ENCODE measurements around the gene SLC28A1. TPM values are rescaled to one million over a fixed set of nuclear protein-coding genes. Genes with fewer than 3 reads are reported as not detected.

The SLC28A1 gene
- total RNA-seq, 1 donor from 2014 or later: not detected

- no peak for TF ChIP-seq CTCF (conservative IDR thresholded peaks at IDR 0.05)
- H3K9me3 Mint-ChIP-seq: no peaks in the 10 kb centered on the region
- no peaks in the 10 kb centered on the region for H3K36me3 Mint-ChIP-seq (ENCODE audit: low read depth)
- H3K27ac Mint-ChIP-seq (ENCODE audit: unreplicated experiment): no peak overlapping the region
- no peak overlapping the region for H3K4me3 Mint-ChIP-seq
- no peaks in the 10 kb centered on the region for H3K27me3 Mint-ChIP-seq (ENCODE audit: low read depth)
- no peak for DNase-seq (ENCODE audit: low read depth, low spot score)
- peaks cover 7% of the 10 kb centered on the region for H3K4me1 Mint-ChIP-seq
These were observed 20.8 kb downstream of the SLC28A1 start for GRCh38 chr15:84905016-84905916.

DNA sequence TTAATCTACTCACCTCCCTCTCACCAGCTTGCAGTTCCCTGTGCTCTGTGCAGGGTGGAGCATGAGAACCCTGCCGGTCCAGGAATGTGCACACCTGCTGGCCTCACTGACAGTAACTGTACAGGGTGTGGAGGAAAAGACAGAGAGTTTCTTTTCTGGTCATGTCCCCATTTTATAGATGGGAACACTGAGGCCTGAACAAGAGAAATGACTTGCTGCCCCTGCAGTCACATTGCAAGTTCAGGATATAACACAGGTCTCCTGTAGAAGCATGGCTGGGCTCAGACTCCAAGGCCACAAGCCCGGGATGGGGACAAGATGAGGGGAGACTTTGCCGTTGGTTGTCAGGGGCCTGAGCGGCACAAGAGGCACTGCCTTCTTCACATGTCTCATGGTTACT is 23.3 kb downstream of the SLC28A1 start:
- no peak for TF ChIP-seq CTCF (conservative IDR thresholded peaks at IDR 0.05)
- Mint-ChIP-seq H3K27me3 (ENCODE audit: low read depth) (no peaks in the 10 kb centered on the region), H3K4me3 (no peak overlapping the region), H3K27ac (ENCODE audit: unreplicated experiment) (no peak overlapping the region), H3K9me3 (no peaks in the 10 kb centered on the region), H3K36me3 (ENCODE audit: low read depth) (no peaks in the 10 kb centered on the region), H3K4me1 (peaks cover 12% of the 10 kb centered on the region)
- DNase-seq (ENCODE audit: low read depth, low spot score): no peak

- Mint-ChIP-seq H3K27ac (ENCODE audit: unreplicated experiment) (no peak overlapping the region), H3K4me1 (peaks cover 12% of the 10 kb centered on the region), H3K27me3 (ENCODE audit: low read depth) (no peaks in the 10 kb centered on the region), H3K36me3 (ENCODE audit: low read depth) (no peaks in the 10 kb centered on the region), H3K9me3 (no peaks in the 10 kb centered on the region), H3K4me3 (no peak overlapping the region)
- no peak for DNase-seq (ENCODE audit: low read depth, low spot score)
- no peak for TF ChIP-seq CTCF (conservative IDR thresholded peaks at IDR 0.05)
These were observed 24.1 kb downstream of the SLC28A1 start for GRCh38 chr15:84908564-84908963.

DNA sequence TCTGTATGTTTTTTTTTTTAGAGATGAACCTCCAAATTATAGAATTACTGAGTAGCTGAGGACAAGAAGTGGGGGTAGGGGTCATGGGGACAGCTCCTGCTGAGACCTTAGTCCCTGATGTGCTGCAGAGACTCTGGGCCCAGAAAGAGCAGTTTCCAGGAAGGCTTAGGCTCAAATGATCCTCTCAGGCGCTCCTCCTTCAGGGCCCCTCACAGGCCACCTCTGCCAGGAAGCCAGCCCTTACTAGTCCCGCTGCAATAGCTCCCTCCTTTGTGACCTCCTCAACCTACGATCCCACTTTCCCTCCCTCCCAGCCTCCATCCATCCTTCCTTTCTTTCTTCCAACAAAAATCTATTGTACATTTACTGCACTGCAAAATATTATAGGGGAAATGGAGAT is 24.6 kb downstream of the SLC28A1 start:
- Mint-ChIP-seq H3K9me3 (no peaks in the 10 kb centered on the region), H3K27me3 (ENCODE audit: low read depth) (no peaks in the 10 kb centered on the region), H3K4me3 (no peak overlapping the region), H3K4me1 (peaks cover 12% of the 10 kb centered on the region), H3K36me3 (ENCODE audit: low read depth) (no peaks in the 10 kb centered on the region), H3K27ac (ENCODE audit: unreplicated experiment) (peak overlapping the region; percentile 46)
- TF ChIP-seq CTCF (conservative IDR thresholded peaks at IDR 0.05): no peak
- DNase-seq (ENCODE audit: low read depth, low spot score): no peak

GRCh38 chr15:84909782-84910181 is 25.3 kb downstream of the SLC28A1 start:
- H3K4me1 Mint-ChIP-seq: peaks cover 12% of the 10 kb centered on the region
- H3K27me3 Mint-ChIP-seq (ENCODE audit: low read depth): peaks cover under 1% of the 10 kb centered on the region
- no peak overlapping the region for H3K27ac Mint-ChIP-seq (ENCODE audit: unreplicated experiment)
- H3K4me3 Mint-ChIP-seq: no peak overlapping the region
- TF ChIP-seq CTCF (conservative IDR thresholded peaks at IDR 0.05): no peak
- H3K36me3 Mint-ChIP-seq (ENCODE audit: low read depth): no peaks in the 10 kb centered on the region
- DNase-seq (ENCODE audit: low read depth, low spot score): no peak
- H3K9me3 Mint-ChIP-seq: no peaks in the 10 kb centered on the region

Data from neural crest cell (in vitro differentiated cells).